PC-3 (cell line): ENCODE data around the gene LRRC75A. TPM values are rescaled to one million over a fixed set of nuclear protein-coding genes. Genes with fewer than 3 reads are reported as not detected.
"Not testable (repeated sequence)": the region's sequence is repeated elsewhere in the genome, so short reads cannot be mapped to it uniquely, and the experiment has no call there.

Experiments
- ATAC-seq: fragments of 200-7000 bp; cut with Tn5 transposase; 2 replicates; pipeline ENCODE4 v1.9.1; 2020; ENCODE audit warnings: mild to moderate bottlenecking, moderate library complexity
- BruUV-seq: library from RNA; stranded (reverse); fragments of 400-500 nt; replicated peaks from 2 replicates; lab custom pipeline; 2021; lab: Mats Ljungman, UMichigan
- CTCF ChIA-PET: fragments of 300-600 bp; sonication (Branson Sonifier 250); formaldehyde crosslinking; loops from one replicate; lab custom pipeline; 2022; ENCODE audit warnings: antibody characterized with exemption; lab: Charles Lee
- POLR2A ChIA-PET: fragments of 300-600 bp; sonication (Branson Sonifier 250); formaldehyde crosslinking; loops from one replicate; lab custom pipeline; 2022; ENCODE audit warnings: antibody characterized with exemption; ENCODE audit not compliant: unreplicated experiment; lab: Charles Lee
- DNase-seq: peaks from one replicate; pipeline ENCODE4 v3.0.0-alpha.2; 2015
- H2AFZ ChIP-seq: fragments of 300-600 bp; sonication (generic); 2 replicates; pipeline ENCODE4 v1.6.0; 2016; ENCODE audit warnings: antibody characterized with exemption, low read length
- H3F3A ChIP-seq: fragments of 300-600 bp; sonication (generic); one replicate; pipeline ENCODE4 v1.6.0; 2017; ENCODE audit warnings: antibody characterized with exemption, low read length, control low read depth, mild to moderate bottlenecking; ENCODE audit not compliant: unreplicated experiment
- H3K27ac ChIP-seq: fragments of 300-600 bp; sonication (generic); 2 replicates; pipeline ENCODE4 v1.5.1; 2016; ENCODE audit warnings: mild to moderate bottlenecking, low read length
- H3K27me3 ChIP-seq: fragments of 300-600 bp; sonication (generic); 2 replicates; pipeline ENCODE4 v1.6.1; 2016; ENCODE audit warnings: low read length, mixed read lengths
- H3K36me3 ChIP-seq: fragments of 300-600 bp; sonication (generic); 2 replicates; pipeline ENCODE4 v1.6.1; 2016; ENCODE audit warnings: low read depth, mixed run types, low read length, mixed read lengths
- H3K4me1 ChIP-seq: fragments of 300-600 bp; sonication (generic); 2 replicates; pipeline ENCODE4 v1.5.1; 2016; ENCODE audit warnings: low read length; ENCODE audit not compliant: insufficient read depth
- H3K4me2 ChIP-seq: fragments of 300-600 bp; sonication (generic); 2 replicates; pipeline ENCODE4 v1.6.0; 2016; ENCODE audit warnings: low read length
- H3K4me3 ChIP-seq: fragments of 300-600 bp; sonication (generic); 2 replicates; pipeline ENCODE4 v1.5.1; 2016; ENCODE audit warnings: mild to moderate bottlenecking, low read length, mixed read lengths
- H3K79me2 ChIP-seq: fragments of 300-600 bp; sonication (generic); 2 replicates; pipeline ENCODE4 v1.6.1; 2017; ENCODE audit warnings: low read length, mixed read lengths
- H3K9ac ChIP-seq: fragments of 300-600 bp; sonication (generic); 2 replicates; pipeline ENCODE4 v1.6.0; 2016; ENCODE audit warnings: mild to moderate bottlenecking, low read length
- H3K9me2 ChIP-seq: fragments of 300-600 bp; sonication (generic); replicated peaks from 2 replicates; pipeline ENCODE4 v1.6.1; 2016; ENCODE audit warnings: mixed run types, low read length, mixed read lengths
- H3K9me3 ChIP-seq: fragments of 300-600 bp; sonication (generic); 2 replicates; pipeline ENCODE4 v1.6.1; 2016; ENCODE audit warnings: low read length, mixed read lengths
- H4K20me1 ChIP-seq: fragments of 300-600 bp; sonication (generic); 2 replicates; pipeline ENCODE4 v1.6.1; 2016; ENCODE audit warnings: low read length, mixed read lengths
- EZH2 ChIP-seq: fragments of 300-600 bp; sonication (generic); IDR thresholded peaks from one replicate; pipeline ENCODE4 v1.6.1; 2017; ENCODE audit warnings: antibody characterized with exemption, mild to moderate bottlenecking, low read length; ENCODE audit not compliant: unreplicated experiment
- EZH2phosphoT487 ChIP-seq: fragments of 300-600 bp; sonication (generic); IDR thresholded peaks from 2 replicates; pipeline ENCODE4 v1.6.1; 2018; ENCODE audit warnings: mild to moderate bottlenecking, antibody characterized with exemption, low read length, borderline replicate concordance
- intact Hi-C: fragments of 100-400 bp; cut with micrococcal nuclease; formaldehyde crosslinking; loops from 2 replicates; pipeline ENCODE4 v1.9.0; 2023
- total RNA-seq: library from RNA; depleted of rRNA; stranded (reverse); fragments of >200 nt; gene quantifications from 2 replicates; pipeline ENCODE4 v1.2.3, GENCODE V29; 2014
- TF ChIP-seq, protein P1 (sequence below): fragments of 300-600 bp; sonication (generic); conservative IDR thresholded peaks from 2 replicates; pipeline ENCODE4 v1.5.1; 2017; ENCODE audit warnings: antibody characterized with exemption, low read depth, mild to moderate bottlenecking, low read length

Gene LRRC75A
- total RNA-seq, 1 experiment from 2014 or later, result 15.8 TPM

DNA sequence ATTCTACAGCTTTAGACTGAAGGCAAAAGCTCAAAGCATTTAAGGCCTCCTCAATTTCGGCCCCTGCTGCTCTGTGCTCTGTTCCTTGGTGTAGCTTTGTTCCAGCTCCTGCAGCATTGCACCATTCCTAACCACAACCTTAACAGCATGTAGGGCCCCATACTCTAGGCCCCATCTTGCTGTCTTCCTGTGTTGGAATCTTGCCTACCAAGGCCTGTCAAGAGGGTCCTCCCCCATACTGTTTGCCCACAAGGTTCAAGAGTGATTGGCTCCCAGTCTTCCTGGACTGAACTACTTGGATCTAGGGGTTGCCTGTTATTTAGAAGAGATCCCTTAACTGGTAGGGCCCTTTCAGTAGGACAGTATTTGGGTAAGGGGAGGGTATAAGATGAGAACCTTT is 49.9 kb downstream of the LRRC75A start:
- Histone ChIP-seq H3K9me2 (no peaks in the 10 kb centered on the region), H3K27ac (no peak overlapping the region), H3K9ac (no peak overlapping the region), H3K79me2 (peaks cover 45% of the 10 kb centered on the region), H3F3A (peaks cover 40% of the 10 kb centered on the region), H4K20me1 (peaks cover 56% of the 10 kb centered on the region), H3K36me3 (peaks cover 64% of the 10 kb centered on the region), H3K27me3 (no peaks in the 10 kb centered on the region), H3K4me3 (peak overlapping the region; percentile 87), H3K4me1 (peaks cover 32% of the 10 kb centered on the region), H3K9me3 (no peaks in the 10 kb centered on the region), H3K4me2 (peak overlapping the region; percentile 86), H2AFZ (no peak overlapping the region)
- DNase-seq (peak; percentile 25), ATAC-seq (no peak)
- ChIA-PET CTCF (no interaction called here), POLR2A (no interaction called here)
- BruUV-seq, result no TSS peak
- TF ChIP-seq, protein P1, sequence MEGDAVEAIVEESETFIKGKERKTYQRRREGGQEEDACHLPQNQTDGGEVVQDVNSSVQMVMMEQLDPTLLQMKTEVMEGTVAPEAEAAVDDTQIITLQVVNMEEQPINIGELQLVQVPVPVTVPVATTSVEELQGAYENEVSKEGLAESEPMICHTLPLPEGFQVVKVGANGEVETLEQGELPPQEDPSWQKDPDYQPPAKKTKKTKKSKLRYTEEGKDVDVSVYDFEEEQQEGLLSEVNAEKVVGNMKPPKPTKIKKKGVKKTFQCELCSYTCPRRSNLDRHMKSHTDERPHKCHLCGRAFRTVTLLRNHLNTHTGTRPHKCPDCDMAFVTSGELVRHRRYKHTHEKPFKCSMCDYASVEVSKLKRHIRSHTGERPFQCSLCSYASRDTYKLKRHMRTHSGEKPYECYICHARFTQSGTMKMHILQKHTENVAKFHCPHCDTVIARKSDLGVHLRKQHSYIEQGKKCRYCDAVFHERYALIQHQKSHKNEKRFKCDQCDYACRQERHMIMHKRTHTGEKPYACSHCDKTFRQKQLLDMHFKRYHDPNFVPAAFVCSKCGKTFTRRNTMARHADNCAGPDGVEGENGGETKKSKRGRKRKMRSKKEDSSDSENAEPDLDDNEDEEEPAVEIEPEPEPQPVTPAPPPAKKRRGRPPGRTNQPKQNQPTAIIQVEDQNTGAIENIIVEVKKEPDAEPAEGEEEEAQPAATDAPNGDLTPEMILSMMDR, result no peak
- no peak for TF ChIP-seq EZH2phosphoT487
- no peak for TF ChIP-seq EZH2
- intact Hi-C loops, result no loop called here

DNA sequence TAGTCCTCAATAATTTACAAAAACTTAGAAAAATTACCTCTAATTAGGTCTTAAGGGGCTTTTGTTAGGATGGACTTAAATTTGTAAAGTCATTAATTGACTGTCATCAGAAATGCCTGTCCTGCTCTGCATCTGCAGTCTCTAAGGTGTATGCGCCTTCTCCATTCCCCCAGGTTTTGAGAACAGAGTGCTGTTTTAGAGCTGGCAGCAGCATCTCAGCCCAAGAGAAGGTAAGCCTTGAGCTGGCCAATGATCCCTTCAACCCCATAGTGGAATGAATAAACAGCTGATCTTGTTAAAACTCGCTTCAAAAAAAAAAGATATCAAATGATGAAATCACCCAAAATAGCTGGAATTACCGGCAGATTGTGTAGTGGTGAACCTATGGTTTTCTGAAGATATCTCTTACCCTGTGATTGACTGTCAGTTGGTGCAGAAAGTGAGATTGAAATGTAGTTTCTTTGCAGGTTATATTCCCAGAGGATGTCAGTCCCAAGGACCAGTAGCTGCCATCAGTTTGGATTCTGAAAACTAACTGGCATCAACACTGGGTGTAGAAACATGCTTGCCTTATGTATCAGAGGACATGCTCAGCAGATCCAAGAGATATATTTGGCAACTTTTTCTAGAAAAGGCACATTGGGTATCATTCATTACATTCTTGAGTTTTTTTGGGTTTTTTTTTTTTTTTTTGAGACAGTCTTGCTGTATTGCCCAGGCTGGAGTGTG is 50.9 kb downstream of the LRRC75A start:
- Histone ChIP-seq H2AFZ (no peak overlapping the region), H3F3A (peaks cover 40% of the 10 kb centered on the region), H3K79me2 (peaks cover 45% of the 10 kb centered on the region), H3K4me3 (peak overlapping the region; percentile 87), H3K9ac (peak overlapping the region; percentile 98; the same call in 1 of the 2 replicates), H3K4me1 (peaks cover 32% of the 10 kb centered on the region), H3K36me3 (peaks cover 62% of the 10 kb centered on the region), H3K9me2 (no peaks in the 10 kb centered on the region), H3K27me3 (no peaks in the 10 kb centered on the region), H4K20me1 (peaks cover 56% of the 10 kb centered on the region), H3K4me2 (peak overlapping the region; percentile 86), H3K27ac (no peak overlapping the region), H3K9me3 (no peaks in the 10 kb centered on the region)
- ATAC-seq (no peak), DNase-seq (no peak)
- BruUV-seq, result no TSS peak
- ChIA-PET CTCF (no interaction called here), POLR2A (no interaction called here)
- intact Hi-C loops, result no loop called here
- no peak for TF ChIP-seq EZH2
- TF ChIP-seq EZH2phosphoT487, result no peak
- TF ChIP-seq, protein P1, result no peak

DNA sequence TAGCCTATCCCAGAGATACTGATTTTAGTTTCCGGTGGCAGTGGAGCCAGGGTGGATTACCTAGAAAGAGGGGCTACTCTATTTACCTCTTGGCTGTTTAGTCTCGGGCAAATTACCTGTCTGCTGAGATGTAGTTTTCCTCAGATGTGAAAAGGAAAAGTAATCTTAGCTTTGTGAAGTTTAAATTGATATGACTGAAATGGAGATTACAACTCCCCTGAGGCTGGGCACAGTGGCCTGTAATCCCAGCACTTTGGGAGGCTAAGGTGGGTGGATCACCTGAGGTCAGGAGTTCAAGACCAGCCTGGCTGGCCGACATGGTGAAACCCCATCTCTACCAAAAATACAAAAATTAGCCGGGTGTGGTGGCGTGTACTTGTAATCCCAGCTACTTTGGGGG is 51.6 kb downstream of the LRRC75A start:
- H3K4me3 ChIP-seq, result peak overlapping the region; percentile 87
- peak overlapping the region; percentile 98 for H3K9ac ChIP-seq
- H3K9me2 ChIP-seq, BruUV-seq, ATAC-seq, DNase-seq, H3K27me3 ChIP-seq, intact Hi-C loops, CTCF ChIA-PET, POLR2A ChIA-PET, H2AFZ ChIP-seq, H3K9me3 ChIP-seq: not testable (repeated sequence)
- peaks cover 36% of the 10 kb centered on the region for H3F3A ChIP-seq
- H3K4me2 ChIP-seq, result peak overlapping the region; percentile 86
- H3K36me3 ChIP-seq, result peaks cover 58% of the 10 kb centered on the region
- peaks cover 52% of the 10 kb centered on the region for H4K20me1 ChIP-seq
- peaks cover 45% of the 10 kb centered on the region for H3K79me2 ChIP-seq
- H3K4me1 ChIP-seq, result peaks cover 32% of the 10 kb centered on the region
- peak overlapping the region; percentile 74 for H3K27ac ChIP-seq
